DMS53 treated with DMSO at 0.1 percent for 48 hours (cell line): Measurements from ENCODE around the gene PEX10.

Experiments
- DNase-seq: peaks from one replicate; lab custom pipeline; 2025; ENCODE audit not compliant: unreplicated experiment; lab: John Stamatoyannopoulos, UW

Gene PEX10

GRCh38 chr1:2389644-2390043, 22.7 kb downstream of the PEX10 start:
- no peak for DNase-seq

DNA sequence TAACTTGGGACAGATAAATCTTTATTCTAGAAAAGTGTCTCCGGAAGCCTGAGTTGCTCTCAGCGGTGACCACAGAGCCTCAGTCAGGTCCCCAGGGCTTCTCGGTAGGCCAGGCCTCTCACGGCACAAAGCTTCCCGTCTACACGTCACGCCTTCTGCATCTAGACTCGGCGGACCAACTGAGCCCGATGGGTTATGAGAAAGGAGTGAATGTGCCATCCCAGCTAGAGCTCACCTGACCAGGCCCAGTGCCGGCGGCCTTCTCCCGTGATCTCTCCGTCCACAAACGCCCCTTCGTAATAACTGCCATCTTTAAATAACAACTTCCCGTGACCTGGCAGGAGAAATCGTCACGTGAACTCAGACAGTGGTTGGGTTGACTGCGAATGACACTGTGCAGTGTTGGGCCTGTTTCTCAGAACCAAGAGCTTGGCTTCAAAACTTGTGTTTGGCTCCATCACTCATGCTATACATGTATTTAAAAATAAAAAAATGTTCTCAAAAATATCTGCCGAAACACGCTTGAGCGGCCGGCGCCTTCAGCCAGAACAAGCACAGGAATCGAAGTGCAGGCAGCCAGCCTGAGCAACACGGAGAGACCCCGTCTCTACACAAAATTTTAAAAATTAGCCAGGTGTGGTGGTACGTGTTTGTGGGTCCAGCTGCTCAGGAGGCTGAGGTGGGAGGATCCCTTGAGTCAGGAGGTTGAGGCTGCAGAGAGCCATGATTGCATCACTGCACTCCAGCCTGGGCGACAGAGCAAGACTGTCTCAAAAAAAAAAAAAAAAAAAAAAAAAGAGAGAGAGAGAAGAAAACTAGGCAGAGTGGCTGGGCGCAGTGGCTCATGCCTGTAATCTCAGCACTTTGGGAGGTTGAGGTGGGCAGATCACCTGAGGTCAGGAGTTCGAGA, 24.1 kb downstream of the PEX10 start:
- no peak for DNase-seq

DNA sequence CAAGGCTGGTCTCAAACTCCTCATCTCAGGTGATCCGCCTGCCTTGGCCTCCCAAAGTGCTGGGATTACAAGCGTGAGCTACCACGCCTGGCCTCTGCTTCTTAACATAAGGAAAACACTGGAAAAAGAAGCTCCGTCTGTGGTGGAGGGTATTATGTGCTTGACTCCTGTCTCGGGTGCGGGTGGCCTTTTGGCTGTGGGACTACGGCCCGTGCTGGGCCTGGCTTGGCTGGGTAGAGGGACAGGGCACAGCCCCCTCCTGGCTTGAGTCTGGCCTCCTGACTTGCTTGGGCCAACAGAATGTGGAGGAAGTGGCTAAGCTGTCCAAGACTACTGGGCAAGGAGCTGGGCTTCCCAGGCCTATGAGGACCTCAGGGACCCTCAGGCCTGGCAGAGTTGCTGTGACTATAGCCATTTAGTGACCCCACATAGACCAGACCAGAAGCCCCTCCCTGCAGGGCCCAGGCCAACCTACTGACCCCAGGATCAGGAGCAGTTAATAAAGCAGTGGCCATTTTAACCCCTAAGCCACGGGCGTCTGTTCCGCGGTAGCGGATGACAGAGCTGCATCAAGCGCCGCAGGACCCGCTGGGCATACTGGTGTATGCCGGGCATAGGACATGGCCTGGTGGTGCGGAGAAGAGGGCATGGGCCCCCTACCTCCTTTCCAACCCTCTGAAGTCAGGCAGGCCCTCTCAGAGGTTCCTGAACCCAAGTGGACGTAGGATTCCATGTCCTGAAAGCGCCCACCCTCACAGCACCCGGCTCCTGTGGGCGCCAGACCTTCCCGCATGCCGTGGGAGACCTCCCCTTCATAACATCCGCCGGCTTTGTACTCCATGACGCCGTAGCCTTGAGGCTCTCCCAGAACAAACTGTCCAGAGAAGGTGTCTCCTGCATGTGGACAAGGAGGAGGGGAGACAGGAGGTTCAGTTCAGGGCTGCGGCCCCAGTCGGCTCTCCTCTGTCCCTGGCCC, 25.4 kb downstream of the PEX10 start:
- DNase-seq, result no peak

- no peak for DNase-seq
Measured at GRCh38 chr1:2385606-2386280, 26.6 kb downstream of the PEX10 start.

- DNase-seq, result no peak
Measured at GRCh38 chr1:2384941-2385481, 27.4 kb downstream of the PEX10 start.

DNA sequence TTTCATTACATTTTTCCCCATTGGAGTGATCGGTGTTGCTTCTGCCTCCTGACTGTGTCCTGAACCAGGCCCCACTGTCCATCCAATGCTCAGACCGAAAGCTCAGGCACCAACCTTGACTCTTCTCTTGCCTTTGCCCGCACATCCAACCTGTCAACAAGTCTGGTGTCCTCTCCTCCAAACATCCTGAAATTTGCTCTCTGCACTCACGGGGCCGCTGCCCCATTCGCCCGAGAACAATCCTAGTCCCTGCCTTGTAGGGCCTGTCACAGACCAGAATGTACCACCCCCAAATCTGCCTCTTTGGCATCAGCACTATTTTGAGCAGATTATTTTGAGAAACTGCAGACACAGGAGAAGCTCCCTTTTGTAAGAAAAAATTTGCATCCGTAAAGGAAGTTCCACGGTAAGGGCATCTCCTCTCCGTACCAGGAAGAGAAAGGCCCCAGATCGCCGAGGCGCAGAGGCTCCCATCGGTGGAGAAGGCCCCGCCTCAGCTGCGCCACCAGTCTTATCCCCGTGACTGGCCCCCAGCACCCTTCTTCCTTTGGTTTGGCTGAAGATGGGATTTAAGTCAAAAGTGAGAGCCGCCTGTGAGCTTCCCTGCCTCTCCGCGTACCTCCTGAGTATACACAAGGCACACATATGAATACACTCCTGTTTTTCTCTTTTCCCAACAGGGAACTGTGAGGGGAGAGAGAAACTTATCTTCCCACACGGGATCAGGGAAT, 28.1 kb downstream of the PEX10 start:
- DNase-seq, result no peak

GRCh38 chr1:2383576-2383975, 28.8 kb downstream of the PEX10 start:
- DNase-seq, result no peak

- peak; percentile 18 for DNase-seq
Measured at GRCh38 chr1:2382621-2383361, 29.6 kb downstream of the PEX10 start.

GRCh38 chr1:2381741-2382620, 30.4 kb downstream of the PEX10 start:
- peak; percentile 37 for DNase-seq

DNA sequence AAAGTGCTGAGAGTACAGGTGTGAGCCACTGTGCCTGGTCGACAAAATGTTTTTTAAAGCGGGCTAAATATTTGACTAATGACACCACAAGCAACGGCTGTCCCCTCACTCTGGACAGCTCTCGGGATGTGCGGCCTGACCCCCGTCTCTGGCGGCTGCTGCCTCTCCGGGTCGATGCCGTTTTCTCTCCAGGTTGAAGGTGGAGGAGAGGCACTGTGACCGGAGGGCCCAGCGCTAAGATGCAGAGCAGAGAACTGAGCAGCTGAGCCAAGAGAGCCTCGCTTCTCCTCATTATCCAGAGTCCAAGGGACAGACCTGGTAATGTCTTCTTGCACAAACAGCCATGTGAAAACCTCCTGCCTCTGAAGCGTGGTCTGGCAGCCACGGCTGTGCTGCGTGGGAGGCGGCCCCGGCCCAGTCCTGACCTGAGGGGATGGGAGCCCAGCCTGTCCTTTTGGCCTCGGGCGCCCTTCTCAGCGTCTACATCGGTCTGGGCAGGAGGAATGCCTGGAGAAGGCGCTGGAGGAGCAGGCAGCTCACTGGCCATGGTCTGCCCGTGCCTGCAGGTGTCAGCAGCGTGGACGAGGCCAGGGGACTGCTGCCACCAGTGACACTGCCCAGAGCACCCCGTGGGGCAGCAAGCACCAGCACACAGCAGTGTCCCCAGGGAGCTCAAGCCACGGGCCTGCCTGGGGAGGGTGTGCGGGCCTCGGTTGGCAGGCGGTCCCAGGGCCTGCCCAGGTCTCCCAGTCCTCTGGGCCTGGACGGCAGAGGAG, 31.4 kb downstream of the PEX10 start:
- no peak for DNase-seq

- no peak for DNase-seq
Measured at GRCh38 chr1:2379733-2380404, 32.5 kb downstream of the PEX10 start.

DNA sequence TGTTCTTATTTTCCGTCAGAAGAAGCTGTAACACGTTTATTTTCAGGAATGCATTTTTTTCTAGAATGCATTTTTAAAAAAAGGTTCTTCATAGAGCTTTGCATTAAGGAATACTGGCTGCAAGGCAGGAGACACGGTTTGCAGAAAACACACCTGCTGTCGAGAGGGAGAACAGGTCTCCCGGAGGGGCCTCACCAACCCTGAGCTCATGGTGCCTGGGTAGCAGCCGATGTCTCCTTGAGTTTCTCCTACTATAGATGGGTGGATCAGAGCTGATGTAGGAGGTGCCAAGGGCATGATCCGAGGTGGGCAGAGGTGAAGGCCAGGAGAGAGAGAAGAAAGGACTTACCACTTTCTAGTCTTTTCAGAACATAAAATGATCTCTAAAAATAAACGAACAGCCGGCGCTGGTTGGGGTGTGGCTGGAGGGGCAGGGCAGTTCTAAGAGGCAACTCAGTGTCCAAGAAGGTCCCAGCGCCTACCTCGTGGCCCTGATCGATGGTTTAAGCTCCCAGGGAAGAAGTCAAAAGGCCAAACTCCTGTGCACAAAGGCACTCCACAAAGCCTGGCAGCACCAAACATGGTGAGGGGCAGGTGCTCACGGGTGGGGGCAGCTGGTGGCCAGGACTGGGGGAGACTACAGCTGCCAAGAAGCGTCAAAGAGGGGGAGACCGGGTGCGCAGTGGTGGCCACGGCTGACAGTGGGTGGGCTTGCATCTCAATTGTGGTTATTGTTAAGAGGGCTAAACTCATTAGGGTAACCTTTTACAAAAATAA, 33.2 kb downstream of the PEX10 start:
- DNase-seq, result no peak

DNA sequence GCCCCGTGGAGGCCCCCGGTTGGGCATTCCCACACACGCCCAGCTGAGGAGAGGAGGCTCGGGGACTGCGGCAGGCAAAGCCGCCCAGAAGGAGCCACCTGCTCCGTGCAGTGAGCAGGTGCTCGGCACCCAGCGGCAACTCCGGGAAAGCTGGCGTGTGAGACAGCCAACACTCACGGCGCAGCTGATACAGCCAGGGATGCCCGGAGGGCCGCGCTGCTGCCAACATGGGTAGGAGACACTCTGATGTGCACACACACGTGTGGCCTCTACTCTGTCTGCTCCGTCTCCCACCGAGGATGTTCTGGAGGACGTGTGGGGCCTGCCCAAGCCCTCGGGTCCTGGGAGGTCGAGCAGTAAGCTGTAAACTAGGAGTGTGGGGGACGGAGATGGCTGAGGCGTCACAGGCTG, 33.9 kb downstream of the PEX10 start:
- DNase-seq, result peak; percentile 34

- DNase-seq, result no peak
Measured at GRCh38 chr1:2377751-2378440, 34.5 kb downstream of the PEX10 start.

- no peak for DNase-seq
Measured at GRCh38 chr1:2376931-2377672, 35.3 kb downstream of the PEX10 start.
